Glutamatergic neuron (in vitro differentiated cells): Measurements from ENCODE around the gene EMP2. TPM values are rescaled to one million over a fixed set of nuclear protein-coding genes. Genes with fewer than 3 reads are reported as not detected.

ENCODE experiments used
- DNase-seq: peaks from one replicate; pipeline ENCODE4 v3.0.0; 2022
- H3K27ac Mint-ChIP-seq: one replicate; pipeline ENCODE4 v1.8.0; 2020; ENCODE audit warnings: mild to moderate bottlenecking, mixed read lengths, inconsistent platforms; ENCODE audit not compliant: unreplicated experiment
- H3K27me3 Mint-ChIP-seq: one replicate; pipeline ENCODE4 v1.8.0; 2020; ENCODE audit warnings: mild to moderate bottlenecking, moderate library complexity, mixed read lengths, inconsistent platforms; ENCODE audit not compliant: unreplicated experiment
- H3K36me3 Mint-ChIP-seq: one replicate; pipeline ENCODE4 v1.8.0; 2020; ENCODE audit warnings: mild to moderate bottlenecking, mixed read lengths, inconsistent platforms; ENCODE audit not compliant: unreplicated experiment
- H3K4me1 Mint-ChIP-seq: one replicate; pipeline ENCODE4 v1.8.0; 2020; ENCODE audit warnings: mild to moderate bottlenecking, low read depth, mixed read lengths, inconsistent platforms; ENCODE audit not compliant: unreplicated experiment
- H3K4me3 Mint-ChIP-seq: one replicate; pipeline ENCODE4 v1.8.0; 2020; ENCODE audit warnings: mild to moderate bottlenecking, mixed read lengths, inconsistent platforms; ENCODE audit not compliant: unreplicated experiment
- H3K9me3 Mint-ChIP-seq: one replicate; pipeline ENCODE4 v1.8.0; 2020; ENCODE audit warnings: mild to moderate bottlenecking, moderate library complexity, mixed read lengths, inconsistent platforms; ENCODE audit not compliant: unreplicated experiment
- CTCF ChIP-seq: fragments of 200-600 bp; sonication (generic); IDR thresholded peaks from one replicate; pipeline ENCODE4 v1.5.0; 2021; ENCODE audit not compliant: partially characterized antibody, unreplicated experiment
- total RNA-seq: library from RNA; stranded (reverse); fragmentation: NEBNext Ultra II Directional; extraction: Animal tissue kit (Norgen Biotek cat#: 25700); gene quantifications from one replicate; pipeline ENCODE4 v1.2.1, GENCODE V29; 2021; ENCODE audit not compliant: unreplicated experiment

Gene EMP2
- total RNA-seq, 1 donor from 2014 or later, result 27.8 TPM

GRCh38 chr16:10608687-10609401 lies 28.4 kb upstream of the EMP2 start:
- Mint-ChIP-seq H3K27ac (no peak overlapping the region), H3K27me3 (no peaks in the 10 kb centered on the region), H3K4me1 (peaks cover 11% of the 10 kb centered on the region), H3K36me3 (no peaks in the 10 kb centered on the region), H3K4me3 (no peak overlapping the region), H3K9me3 (peaks cover 3% of the 10 kb centered on the region)
- no peak for DNase-seq
- no peak for TF ChIP-seq CTCF

- DNase-seq, result no peak
- Mint-ChIP-seq H3K36me3 (no peaks in the 10 kb centered on the region), H3K9me3 (peaks cover 3% of the 10 kb centered on the region), H3K4me3 (no peak overlapping the region), H3K27me3 (no peaks in the 10 kb centered on the region), H3K27ac (no peak overlapping the region), H3K4me1 (peaks cover 6% of the 10 kb centered on the region)
- TF ChIP-seq CTCF, result no peak
Observed at GRCh38 chr16:10607157-10607556, 26.8 kb upstream of the EMP2 start.

- peaks cover 3% of the 10 kb centered on the region for H3K9me3 Mint-ChIP-seq
- H3K4me3 Mint-ChIP-seq, result no peak overlapping the region
- no peak for DNase-seq
- H3K4me1 Mint-ChIP-seq, result peaks cover 8% of the 10 kb centered on the region
- no peaks in the 10 kb centered on the region for H3K36me3 Mint-ChIP-seq
- no peak overlapping the region for H3K27ac Mint-ChIP-seq
- TF ChIP-seq CTCF, result no peak
- H3K27me3 Mint-ChIP-seq, result no peaks in the 10 kb centered on the region
Observed at GRCh38 chr16:10606607-10607006, 26.2 kb upstream of the EMP2 start.

- H3K36me3 Mint-ChIP-seq, result no peaks in the 10 kb centered on the region
- H3K27ac Mint-ChIP-seq, result no peak overlapping the region
- no peak for TF ChIP-seq CTCF
- H3K9me3 Mint-ChIP-seq, result peaks cover 3% of the 10 kb centered on the region
- no peaks in the 10 kb centered on the region for H3K27me3 Mint-ChIP-seq
- no peak for DNase-seq
- peaks cover 6% of the 10 kb centered on the region for H3K4me1 Mint-ChIP-seq
- H3K4me3 Mint-ChIP-seq, result no peak overlapping the region
Observed at GRCh38 chr16:10605636-10606035, 25.2 kb upstream of the EMP2 start.

GRCh38 chr16:10601444-10602408 lies 21.3 kb upstream of the EMP2 start:
- H3K36me3 Mint-ChIP-seq, result peaks cover 5% of the 10 kb centered on the region
- peaks cover 9% of the 10 kb centered on the region for H3K4me1 Mint-ChIP-seq
- peaks cover 3% of the 10 kb centered on the region for H3K9me3 Mint-ChIP-seq
- DNase-seq, result no peak
- H3K27me3 Mint-ChIP-seq, result peaks cover 1% of the 10 kb centered on the region
- H3K27ac Mint-ChIP-seq, result no peak overlapping the region
- no peak overlapping the region for H3K4me3 Mint-ChIP-seq
- TF ChIP-seq CTCF, result no peak
